ENCODE results near the gene MN1. TPM values are rescaled to one million over a fixed set of nuclear protein-coding genes. Genes with fewer than 3 reads are reported as not detected.
"Not testable (repeated sequence)": the region's sequence is repeated elsewhere in the genome, so short reads cannot be mapped to it uniquely, and the experiment has no call there.

MN1 gene
- total RNA-seq, 1 donor = 6.2 TPM

GRCh38 chr22:27745809-27746208 is 55.7 kb downstream of the MN1 start:
- TF ChIP-seq CTCF (IDR thresholded peaks at IDR 0.05; ENCODE audit: extremely low read depth, low read depth, low read length) = no peak
- Histone ChIP-seq H3K4me1 (ENCODE audit: insufficient read depth, low read length) (peaks cover 20% of the 10 kb centered on the region), H3K27ac (ENCODE audit: low read depth, low read length) (no peak overlapping the region)

GRCh38 chr22:27745154-27745553 is 56.4 kb downstream of the MN1 start:
- Histone ChIP-seq H3K36me3 (ENCODE audit: insufficient read depth, low read length) (no peaks in the 10 kb centered on the region), H3K27me3 (ENCODE audit: insufficient read depth, low read length) (peaks cover 18% of the 10 kb centered on the region), H4K20me1 (ENCODE audit: insufficient read depth, low read length) (peaks cover 2% of the 10 kb centered on the region), H3K27ac (ENCODE audit: low read depth, low read length) (no peak overlapping the region), H3K4me1 (ENCODE audit: insufficient read depth, low read length) (peaks cover 20% of the 10 kb centered on the region), H3K4me2 (ENCODE audit: insufficient read depth, low read length) (no peak overlapping the region), H2AFZ (ENCODE audit: low read length) (no peak overlapping the region), H3K79me2 (ENCODE audit: insufficient read depth, low read length) (no peaks in the 10 kb centered on the region), H3K9me3 (ENCODE audit: low read depth, low read length) (no peaks in the 10 kb centered on the region), H3K4me3 (ENCODE audit: insufficient read depth, low read length) (no peak overlapping the region)
- no peak for TF ChIP-seq CTCF (IDR thresholded peaks at IDR 0.05; ENCODE audit: extremely low read depth, low read depth, low read length)
- DNase-seq (ENCODE audit: insufficient read length, low spot score, missing footprints) = no peak

More at GRCh38 chr22:27745809-27746208, 55.7 kb downstream of the MN1 start:
- Histone ChIP-seq H3K9me3 (ENCODE audit: low read depth, low read length) (no peaks in the 10 kb centered on the region), H3K4me3 (ENCODE audit: insufficient read depth, low read length) (no peak overlapping the region), H3K79me2 (ENCODE audit: insufficient read depth, low read length) (no peaks in the 10 kb centered on the region), H2AFZ (ENCODE audit: low read length) (no peak overlapping the region), H3K4me2 (ENCODE audit: insufficient read depth, low read length) (no peak overlapping the region), H4K20me1 (ENCODE audit: insufficient read depth, low read length) (peaks cover 2% of the 10 kb centered on the region), H3K27me3 (ENCODE audit: insufficient read depth, low read length) (peaks cover 18% of the 10 kb centered on the region), H3K36me3 (ENCODE audit: insufficient read depth, low read length) (no peaks in the 10 kb centered on the region)
- no peak for DNase-seq (ENCODE audit: insufficient read length, low spot score, missing footprints)

- H3K4me1 ChIP-seq (ENCODE audit: insufficient read depth, low read length) = peaks cover 14% of the 10 kb centered on the region
- not testable (repeated sequence) for H3K27ac ChIP-seq (ENCODE audit: low read depth, low read length); H2AFZ ChIP-seq (ENCODE audit: low read length); H3K36me3 ChIP-seq (ENCODE audit: insufficient read depth, low read length); H3K4me2 ChIP-seq (ENCODE audit: insufficient read depth, low read length); H3K4me3 ChIP-seq (ENCODE audit: insufficient read depth, low read length); H3K79me2 ChIP-seq (ENCODE audit: insufficient read depth, low read length); DNase-seq (ENCODE audit: insufficient read length, low spot score, missing footprints); H4K20me1 ChIP-seq (ENCODE audit: insufficient read depth, low read length); H3K9me3 ChIP-seq (ENCODE audit: low read depth, low read length)
- peaks cover 14% of the 10 kb centered on the region for H3K27me3 ChIP-seq (ENCODE audit: insufficient read depth, low read length)
Measured at GRCh38 chr22:27744078-27744477, 57.5 kb downstream of the MN1 start.

- H2AFZ ChIP-seq (ENCODE audit: low read length) = no peak overlapping the region
- no peak for TF ChIP-seq CTCF (IDR thresholded peaks at IDR 0.05; ENCODE audit: extremely low read depth, low read depth, low read length)
- no peaks in the 10 kb centered on the region for H3K79me2 ChIP-seq (ENCODE audit: insufficient read depth, low read length)
- H3K9me3 ChIP-seq (ENCODE audit: low read depth, low read length) = no peaks in the 10 kb centered on the region
- no peak overlapping the region for H3K27ac ChIP-seq (ENCODE audit: low read depth, low read length)
- H3K4me2 ChIP-seq (ENCODE audit: insufficient read depth, low read length) = no peak overlapping the region
- no peak overlapping the region for H3K4me3 ChIP-seq (ENCODE audit: insufficient read depth, low read length)
- H3K36me3 ChIP-seq (ENCODE audit: insufficient read depth, low read length) = no peaks in the 10 kb centered on the region
- no peak for DNase-seq (ENCODE audit: insufficient read length, low spot score, missing footprints)
- H4K20me1 ChIP-seq (ENCODE audit: insufficient read depth, low read length) = no peaks in the 10 kb centered on the region
- H3K27me3 ChIP-seq (ENCODE audit: insufficient read depth, low read length) = peaks cover 6% of the 10 kb centered on the region
- no peaks in the 10 kb centered on the region for H3K4me1 ChIP-seq (ENCODE audit: insufficient read depth, low read length)
Measured at GRCh38 chr22:27740202-27740748, 61.3 kb downstream of the MN1 start.

Measured in osteoblast (primary cell).